GM21381 (cell line): ENCODE measurements around the gene MVB12A.
A peak's percentile ranks its signal among the peaks of the same experiment; 100 is the strongest.

Experiments
- ATAC-seq: cut with Tn5 transposase; IDR thresholded peaks from one replicate; pipeline ENCODE4 v1.9.1; 2021; ENCODE audit warnings: mild to moderate bottlenecking, moderate library complexity; ENCODE audit not compliant: unreplicated experiment

MVB12A gene

GRCh38 chr19:17404621-17405249, 15.1 kb upstream of the MVB12A start:
- no peak for ATAC-seq

GRCh38 chr19:17405250-17406045, 14.4 kb upstream of the MVB12A start, which contains the start of gene BST2:
TSS of gene BST2 (minus strand) at chr19:17405630. CDS start at chr19:17405575, 55 bp downstream.
- ATAC-seq, result peak; percentile 68

DNA sequence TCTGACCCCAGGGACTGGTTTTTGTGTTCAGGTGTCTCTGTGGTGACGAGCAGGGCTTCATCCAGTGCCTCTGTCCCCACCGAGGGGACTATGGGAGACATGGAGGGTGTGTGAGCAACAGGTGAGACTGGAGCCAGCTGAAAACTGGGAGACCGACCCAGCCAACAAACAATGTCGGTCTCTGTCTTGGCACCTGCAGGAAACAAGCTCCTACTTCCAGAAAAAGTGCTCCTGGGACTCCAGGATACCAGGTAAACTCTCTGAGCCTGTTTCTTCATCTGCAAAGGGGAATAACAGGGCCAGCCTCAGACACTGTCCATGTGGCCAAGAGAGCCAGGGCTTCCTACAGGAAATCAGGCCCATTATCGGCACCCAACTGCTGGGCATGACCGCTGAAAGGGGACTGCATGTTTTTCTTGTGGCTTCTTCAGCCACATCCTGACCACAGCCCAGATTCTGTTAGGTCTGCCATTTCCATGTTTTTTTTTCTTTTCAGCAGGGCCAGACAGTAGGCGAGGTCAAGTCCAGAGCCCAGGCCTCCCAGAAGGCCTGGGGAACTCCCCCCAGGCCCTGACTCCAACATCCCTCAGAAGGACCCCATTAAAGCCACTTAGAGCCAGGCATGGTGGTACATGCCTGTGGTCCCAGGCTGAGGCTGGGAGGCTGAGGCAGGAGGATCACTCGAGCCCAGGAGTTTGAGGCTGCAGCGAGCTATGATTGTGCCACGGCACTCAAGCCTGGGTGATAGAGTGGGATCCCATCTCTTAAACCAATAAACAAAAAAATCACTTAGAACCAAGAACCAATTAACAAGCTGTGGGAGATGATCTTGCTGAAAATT, 13.6 kb upstream of the MVB12A start:
- peak; percentile 13 for ATAC-seq

- ATAC-seq, result no peak
Observed at GRCh38 chr19:17406887-17407196, 13.0 kb upstream of the MVB12A start.

GRCh38 chr19:17409990-17410389, 9.9 kb upstream of the MVB12A start:
- ATAC-seq, result no peak

DNA sequence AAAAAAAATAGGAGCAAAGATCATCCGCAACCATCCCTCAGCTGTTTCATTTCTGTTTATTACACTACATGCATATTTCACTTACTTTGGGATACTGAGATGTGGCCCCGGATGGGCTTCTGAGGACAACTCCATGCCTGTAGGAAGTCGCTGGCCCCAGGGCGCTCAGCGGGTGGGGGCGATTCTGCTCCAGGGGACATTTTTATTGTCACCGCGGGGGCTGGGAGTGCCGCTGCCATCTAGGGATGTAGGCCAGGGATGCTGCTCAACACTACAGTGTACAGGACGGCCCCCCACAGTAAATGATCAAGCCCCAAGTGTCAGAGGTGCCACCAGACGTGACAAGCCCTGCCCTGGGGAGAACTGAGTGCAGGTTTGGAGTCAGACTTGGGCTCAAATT, 8.0 kb upstream of the MVB12A start:
- ATAC-seq, result no peak

GRCh38 chr19:17414097-17414496, 5.8 kb upstream of the MVB12A start:
- ATAC-seq, result no peak

DNA sequence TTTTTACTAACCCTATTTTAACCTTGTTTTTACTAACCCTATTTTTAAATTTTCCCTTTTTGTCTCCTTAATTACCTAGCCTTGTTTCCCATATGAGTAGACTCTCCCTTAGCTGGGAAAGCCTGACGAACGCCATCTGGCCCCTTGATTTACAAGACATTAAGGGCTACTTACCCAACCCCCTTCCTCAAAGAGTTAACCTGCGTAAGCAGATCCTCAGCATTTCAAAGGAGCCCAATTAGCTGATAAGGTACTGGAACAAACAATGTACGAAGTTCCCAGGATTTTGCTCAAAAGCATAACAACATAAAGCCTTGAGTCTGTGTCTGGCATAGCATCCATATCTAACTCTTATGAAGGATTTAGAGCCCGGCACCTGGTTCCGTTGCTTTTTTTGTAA, 4.7 kb upstream of the MVB12A start:
- no peak for ATAC-seq

DNA sequence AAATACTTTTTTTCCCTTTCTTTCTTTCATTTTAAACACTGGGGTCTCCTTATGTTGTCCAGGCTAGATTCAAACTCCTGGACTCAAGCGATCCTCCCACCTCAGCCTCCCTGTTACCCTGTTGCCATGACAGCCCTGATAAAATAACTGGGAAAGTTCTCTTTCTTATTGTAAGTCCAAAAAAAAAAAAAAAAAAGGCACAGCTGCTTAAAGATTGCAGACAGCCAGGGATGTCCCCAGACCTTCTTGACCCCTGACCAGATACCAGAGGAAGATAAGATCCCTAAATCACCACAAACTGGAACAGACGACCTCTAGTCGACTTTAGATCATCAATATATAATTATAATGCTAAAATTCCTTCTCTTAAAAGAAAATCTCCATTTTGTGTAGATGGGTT, 1.1 kb upstream of the MVB12A start:
- no peak for ATAC-seq

DNA sequence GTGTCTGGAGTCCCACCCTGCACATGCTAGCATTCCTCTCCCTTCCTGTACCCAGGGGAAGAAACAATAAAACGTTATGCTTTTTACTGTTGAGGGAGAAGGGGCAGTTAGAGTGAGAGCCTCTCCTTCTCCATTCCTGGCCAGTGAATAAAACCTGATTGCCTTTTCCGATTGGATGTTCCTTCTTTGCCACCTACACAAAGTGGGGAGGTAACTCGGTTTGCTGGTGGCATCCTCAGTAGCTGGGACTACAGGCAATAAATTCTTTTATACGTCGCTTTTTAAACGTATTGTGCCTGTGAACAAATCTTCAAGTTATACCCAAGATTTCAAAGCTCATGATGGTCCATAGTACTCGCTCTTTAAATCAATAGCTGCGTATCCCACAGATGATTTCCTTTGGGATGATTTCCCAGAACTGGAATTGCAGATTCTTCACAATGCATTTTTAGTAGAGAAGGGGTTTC, 660 bp upstream of the MVB12A start:
- no peak for ATAC-seq

- ATAC-seq, result peak; percentile 22
Observed at GRCh38 chr19:17420475-17420924, 653 bp downstream of the MVB12A start.

DNA sequence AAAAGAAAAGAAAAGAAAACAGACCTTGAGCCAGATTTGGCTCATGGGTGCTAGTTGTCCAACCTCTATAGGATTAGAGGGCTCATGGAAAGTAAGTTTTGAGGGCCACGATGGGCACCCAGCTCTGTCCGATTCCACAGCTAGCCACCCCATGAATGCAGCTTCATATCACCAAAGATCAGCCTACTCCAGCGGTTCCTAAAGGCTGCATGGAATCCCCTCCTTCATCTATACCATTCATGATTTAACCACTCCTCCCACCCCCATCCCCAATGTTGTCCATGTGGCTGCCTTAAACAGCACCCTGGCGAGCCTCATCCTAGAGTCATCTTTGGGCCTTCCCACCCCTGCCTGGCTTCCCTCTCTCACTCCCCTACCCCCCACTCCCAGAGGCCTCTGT, 2.1 kb downstream of the MVB12A start:
- no peak for ATAC-seq

- ATAC-seq, result no peak
Observed at GRCh38 chr19:17423429-17424208, 3.8 kb downstream of the MVB12A start.

GRCh38 chr19:17424743-17425365, 5.0 kb downstream of the MVB12A start:
- ATAC-seq, result no peak

GRCh38 chr19:17429641-17430113, 9.8 kb downstream of the MVB12A start:
- no peak for ATAC-seq

GRCh38 chr19:17431417-17431816, 11.6 kb downstream of the MVB12A start:
- ATAC-seq, result no peak

GRCh38 chr19:17435218-17435617, 15.4 kb downstream of the MVB12A start:
- no peak for ATAC-seq

- no peak for ATAC-seq
Observed at GRCh38 chr19:17436094-17436873, 16.4 kb downstream of the MVB12A start.

DNA sequence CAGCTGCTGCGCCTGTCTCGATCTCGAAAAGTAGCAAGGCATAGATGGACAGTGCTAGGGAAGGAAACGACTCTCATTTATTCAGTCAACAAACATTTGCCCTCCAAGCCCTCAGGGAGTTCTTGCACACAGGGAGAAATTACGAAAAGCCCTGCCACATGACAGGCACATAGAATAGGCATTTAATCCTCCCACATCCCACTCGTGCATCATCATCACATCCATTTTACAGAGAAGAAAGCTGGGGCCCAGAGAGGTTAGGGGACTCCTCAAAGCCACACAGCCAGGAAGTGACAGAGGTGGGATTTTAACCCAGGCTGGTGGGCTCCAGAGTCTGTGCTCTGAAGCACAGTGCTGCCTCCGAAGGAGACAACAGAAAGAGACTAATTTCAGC, 17.0 kb downstream of the MVB12A start:
- ATAC-seq, result no peak
